Fibroblast of mammary gland (primary cell): ENCODE measurements around the gene KARS1.
A peak's percentile ranks its signal among the peaks of the same experiment; 100 is the strongest.
"Not testable (repeated sequence)": the region's sequence is repeated elsewhere in the genome, so short reads cannot be mapped to it uniquely, and the experiment has no call there.

Source experiments
- DNase-seq: peaks from one replicate; pipeline ENCODE4 v3.0.0-alpha.2; 2010; ENCODE audit warnings: low read depth
- H3K4me3 ChIP-seq: 2 replicates; pipeline ENCODE4 v1.5.1; 2011; ENCODE audit warnings: low read depth, mild to moderate bottlenecking, low read length, moderate library complexity; ENCODE audit not compliant: control insufficient read depth
- CTCF ChIP-seq: conservative IDR thresholded peaks from 2 replicates; pipeline ENCODE4 v1.5.1; 2011; ENCODE audit warnings: low read depth, low read length, inconsistent platforms; ENCODE audit not compliant: control insufficient read depth, insufficient read depth

KARS1 gene

GRCh38 chr16:75614066-75614897, 33.2 kb downstream of the KARS1 start:
- no peak overlapping the region for H3K4me3 ChIP-seq
- no peak for TF ChIP-seq CTCF
- peak; percentile 79 for DNase-seq

GRCh38 chr16:75606507-75606906, 41.0 kb downstream of the KARS1 start:
- TF ChIP-seq CTCF: no peak
- DNase-seq: no peak

GRCh38 chr16:75603241-75603640, 44.2 kb downstream of the KARS1 start:
- no peak for TF ChIP-seq CTCF
- no peak for DNase-seq

More at GRCh38 chr16:75606507-75606906, 41.0 kb downstream of the KARS1 start:
- no peak overlapping the region for H3K4me3 ChIP-seq

GRCh38 chr16:75599452-75600277, 47.8 kb downstream of the KARS1 start:
- no peak for DNase-seq
- no peak overlapping the region for H3K4me3 ChIP-seq
- no peak for TF ChIP-seq CTCF

More at GRCh38 chr16:75603241-75603640, 44.2 kb downstream of the KARS1 start:
- no peak overlapping the region for H3K4me3 ChIP-seq

DNA sequence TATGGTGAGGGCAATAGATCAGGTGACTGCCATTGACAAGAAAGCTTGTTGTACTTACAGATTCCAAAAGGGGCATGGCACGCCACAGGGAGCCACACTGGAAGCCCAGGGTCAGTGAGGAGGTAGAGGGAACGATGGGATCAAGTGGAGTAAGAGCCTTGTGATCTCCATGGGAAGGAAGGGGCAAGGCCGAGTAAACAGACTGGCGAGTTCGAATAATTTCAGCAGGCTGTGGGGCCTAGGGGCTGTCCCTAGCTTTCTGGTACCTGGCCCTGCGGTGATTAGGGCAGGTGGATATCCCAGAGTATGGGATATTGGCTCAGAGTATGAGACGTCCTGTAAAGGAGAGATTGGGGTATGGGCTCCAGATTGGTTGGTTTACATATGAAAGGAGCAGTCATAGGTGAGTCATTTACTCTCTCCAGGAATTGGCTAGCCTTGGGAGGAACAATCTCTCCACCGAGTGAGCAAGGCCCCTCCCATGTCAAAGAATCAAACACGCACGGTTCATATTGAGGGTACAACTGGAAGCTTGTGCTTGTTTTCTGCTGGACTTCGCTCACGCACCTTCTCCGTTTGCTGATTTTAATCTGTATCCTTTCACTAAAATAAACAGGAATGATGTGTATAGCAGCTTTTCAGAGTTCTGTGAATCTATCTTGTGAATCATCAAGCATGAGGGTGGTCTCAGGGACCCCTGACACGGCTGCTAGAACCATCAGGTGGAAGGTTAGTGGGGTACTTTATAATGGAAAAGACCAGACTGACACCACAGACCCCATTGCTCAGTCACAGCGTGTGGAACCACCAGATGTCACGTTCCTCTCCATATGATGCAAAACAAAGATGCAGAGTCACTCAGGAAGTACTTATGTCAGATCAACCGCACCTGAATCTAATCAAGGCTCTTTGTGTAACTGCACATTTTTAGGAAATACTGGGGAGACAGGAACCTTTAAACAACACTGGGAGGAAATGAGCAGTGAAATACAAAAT, 53.3 kb downstream of the KARS1 start:
- TF ChIP-seq CTCF: no peak
- no peak overlapping the region for H3K4me3 ChIP-seq
- DNase-seq: peak; percentile 85

DNA sequence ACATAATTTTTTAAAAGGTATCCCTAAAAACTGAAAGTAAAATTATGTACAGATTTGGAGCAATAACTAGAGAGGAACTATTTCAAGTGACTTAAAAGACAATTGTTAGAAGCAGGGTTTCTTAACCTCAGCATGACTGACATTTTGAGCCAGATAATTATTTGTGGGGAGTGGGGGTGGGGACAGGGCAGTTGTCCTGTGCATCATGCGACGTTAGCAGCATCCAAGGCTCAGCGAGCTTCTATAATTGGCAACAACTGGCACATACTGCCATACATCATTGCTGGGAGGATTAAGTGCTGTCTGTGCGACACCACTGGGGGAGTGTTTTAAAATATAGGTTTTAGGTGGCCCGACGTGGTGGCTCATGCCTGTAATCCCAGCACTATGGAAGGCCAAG, 54.2 kb downstream of the KARS1 start:
- H3K4me3 ChIP-seq: no peak overlapping the region
- TF ChIP-seq CTCF: no peak
- DNase-seq: no peak

- not testable (repeated sequence) for H3K4me3 ChIP-seq
- DNase-seq: peak; percentile 40
These were observed 55.5 kb downstream of the KARS1 start for GRCh38 chr16:75591927-75592326.
